GM10248 (cell line): ENCODE data around the gene TSPAN12.
"Not testable (repeated sequence)": the region's sequence is repeated elsewhere in the genome, so short reads cannot be mapped to it uniquely, and the experiment has no call there.

Experiments
- CTCF ChIA-PET: fragments of 300-600 bp; sonication (Branson Sonifier 250); formaldehyde crosslinking; extraction: SDS; loops from one replicate; lab custom pipeline; 2021; ENCODE audit warnings: antibody characterized with exemption; lab: Yijun Ruan, JAX
- POLR2A ChIA-PET: fragments of 350-650 bp; sonication (Branson Sonifier 250); formaldehyde crosslinking; extraction: SDS; loops from one replicate; lab custom pipeline; 2020; ENCODE audit warnings: antibody characterized with exemption; lab: Yijun Ruan, JAX
- DNase-seq: peaks from one replicate; pipeline ENCODE4 v3.0.0; 2012; ENCODE audit errors: extremely low spot score
- TF ChIP-seq, protein P1 (sequence below): IDR thresholded peaks from 2 replicates; pipeline ENCODE4 v1.5.1; 2012; ENCODE audit warnings: mild to moderate bottlenecking, low read depth; ENCODE audit errors: extremely low read depth, missing control alignments, control extremely low read depth

Gene TSPAN12, protein sequence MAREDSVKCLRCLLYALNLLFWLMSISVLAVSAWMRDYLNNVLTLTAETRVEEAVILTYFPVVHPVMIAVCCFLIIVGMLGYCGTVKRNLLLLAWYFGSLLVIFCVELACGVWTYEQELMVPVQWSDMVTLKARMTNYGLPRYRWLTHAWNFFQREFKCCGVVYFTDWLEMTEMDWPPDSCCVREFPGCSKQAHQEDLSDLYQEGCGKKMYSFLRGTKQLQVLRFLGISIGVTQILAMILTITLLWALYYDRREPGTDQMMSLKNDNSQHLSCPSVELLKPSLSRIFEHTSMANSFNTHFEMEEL

GRCh38 chr7:120857588-120858573 is at the start of gene TSPAN12:
TSS of gene TSPAN12 (minus strand) at chr7:120858144. CDS start at chr7:120856763, 1,381 bp downstream.
- TF ChIP-seq, protein P1, sequence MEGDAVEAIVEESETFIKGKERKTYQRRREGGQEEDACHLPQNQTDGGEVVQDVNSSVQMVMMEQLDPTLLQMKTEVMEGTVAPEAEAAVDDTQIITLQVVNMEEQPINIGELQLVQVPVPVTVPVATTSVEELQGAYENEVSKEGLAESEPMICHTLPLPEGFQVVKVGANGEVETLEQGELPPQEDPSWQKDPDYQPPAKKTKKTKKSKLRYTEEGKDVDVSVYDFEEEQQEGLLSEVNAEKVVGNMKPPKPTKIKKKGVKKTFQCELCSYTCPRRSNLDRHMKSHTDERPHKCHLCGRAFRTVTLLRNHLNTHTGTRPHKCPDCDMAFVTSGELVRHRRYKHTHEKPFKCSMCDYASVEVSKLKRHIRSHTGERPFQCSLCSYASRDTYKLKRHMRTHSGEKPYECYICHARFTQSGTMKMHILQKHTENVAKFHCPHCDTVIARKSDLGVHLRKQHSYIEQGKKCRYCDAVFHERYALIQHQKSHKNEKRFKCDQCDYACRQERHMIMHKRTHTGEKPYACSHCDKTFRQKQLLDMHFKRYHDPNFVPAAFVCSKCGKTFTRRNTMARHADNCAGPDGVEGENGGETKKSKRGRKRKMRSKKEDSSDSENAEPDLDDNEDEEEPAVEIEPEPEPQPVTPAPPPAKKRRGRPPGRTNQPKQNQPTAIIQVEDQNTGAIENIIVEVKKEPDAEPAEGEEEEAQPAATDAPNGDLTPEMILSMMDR, result peak; percentile 79
- ChIA-PET POLR2A (interaction anchor here (0.7 kb wide), 1 partner anchor 93 kb away, joined by 3 read pairs; the partner anchor contains the start of gene ING3), CTCF (interaction anchor here (0.7 to 2.9 kb wide), 16 partner anchors 10 to 512 kb away, joined by 3 to 16 read pairs (median 4); no protein-coding TSS in a partner anchor)
- DNase-seq, result peak; percentile 86

DNA sequence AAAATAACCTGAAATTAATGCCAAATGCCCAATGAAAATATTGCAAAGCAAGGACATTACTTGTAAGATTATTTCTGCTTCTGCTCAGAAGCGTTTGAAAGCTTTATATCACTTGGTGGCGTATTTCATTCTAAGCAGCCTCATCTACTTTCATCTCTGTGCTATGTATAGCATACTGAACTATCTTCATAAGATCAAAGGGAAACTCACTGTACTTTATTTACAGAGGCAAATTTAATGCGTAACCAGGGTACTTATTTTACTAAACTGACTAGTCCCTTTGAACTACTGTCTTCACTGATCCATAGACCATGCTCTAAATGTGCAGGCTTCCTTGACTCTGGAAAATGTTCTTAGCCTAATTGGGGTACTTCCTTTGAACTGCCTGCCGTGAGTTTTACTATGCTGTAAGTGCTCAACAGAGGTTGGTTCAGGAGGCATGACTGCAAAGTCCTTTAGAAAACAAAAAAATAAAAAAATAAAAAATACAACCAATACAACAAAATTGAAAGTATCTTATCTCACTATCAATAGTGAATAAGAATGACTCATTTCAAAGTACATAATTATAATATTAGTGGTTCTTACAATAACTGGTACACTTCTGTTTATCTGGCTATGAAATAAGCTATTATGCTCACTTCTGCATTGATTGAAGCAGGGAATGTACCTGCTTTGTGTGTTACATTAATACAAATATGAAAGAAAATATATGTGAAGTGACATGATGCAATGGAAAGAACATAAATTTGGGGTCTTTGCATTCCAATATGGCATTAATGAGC is 41.0 kb upstream of the TSPAN12 start:
- no peak for DNase-seq
- ChIA-PET CTCF (interaction anchor here (0.9 to 1.9 kb wide), 4 partner anchors 9 to 32 kb away, joined by 3 to 6 read pairs (median 3); no protein-coding TSS in a partner anchor), POLR2A (no interaction called here)
- TF ChIP-seq, protein P1, result no peak

GRCh38 chr7:120895253-120895652 is 37.3 kb upstream of the TSPAN12 start:
- DNase-seq, POLR2A ChIA-PET: not testable (repeated sequence)
- CTCF ChIA-PET, result interaction anchor here (2.1 kb wide), 1 partner anchor 19 kb away, joined by 5 read pairs; no protein-coding TSS in a partner anchor

- DNase-seq, POLR2A ChIA-PET, CTCF ChIA-PET: not testable (repeated sequence)
These were observed 27.7 kb upstream of the TSPAN12 start for GRCh38 chr7:120885602-120886001.

GRCh38 chr7:120877701-120878100 is 19.8 kb upstream of the TSPAN12 start:
- ChIA-PET CTCF (interaction anchor here (1.4 to 2.0 kb wide), 4 partner anchors 9 to 86 kb away, joined by 4 to 9 read pairs (median 6); partner anchors contain the start of gene TSPAN12), POLR2A (no interaction called here)
- no peak for DNase-seq
- TF ChIP-seq, protein P1, result no peak

GRCh38 chr7:120876922-120877321 is 19.0 kb upstream of the TSPAN12 start:
- ChIA-PET CTCF (interaction anchor here (1.4 to 2.0 kb wide), 5 partner anchors 8 to 85 kb away, joined by 3 to 6 read pairs (median 5); no protein-coding TSS in a partner anchor), POLR2A (no interaction called here)
- DNase-seq, result no peak
- TF ChIP-seq, protein P1, result no peak
